Astrocyte of the spinal cord (primary cell): ENCODE results near the gene RBCK1.

Experiments
- DNase-seq: peaks from one replicate; pipeline ENCODE4 v3.0.0; 2011; ENCODE audit warnings: low read depth, low spot score
- H3K4me3 ChIP-seq: 2 replicates; pipeline ENCODE4 v1.5.1; 2011; ENCODE audit warnings: low read depth, mild to moderate bottlenecking, low read length, moderate library complexity
- in situ Hi-C: cut with HindIII; loops from 2 replicates; pipeline ENCODE4 v1.10.0; 2017; ENCODE audit warnings: low sequenced_read_pairs
- TF ChIP-seq, protein P1 (sequence below): IDR thresholded peaks from 2 replicates; pipeline ENCODE4 v1.5.1; 2012; ENCODE audit warnings: low read depth, mild to moderate bottlenecking, low read length, inconsistent platforms

RBCK1 gene

DNA sequence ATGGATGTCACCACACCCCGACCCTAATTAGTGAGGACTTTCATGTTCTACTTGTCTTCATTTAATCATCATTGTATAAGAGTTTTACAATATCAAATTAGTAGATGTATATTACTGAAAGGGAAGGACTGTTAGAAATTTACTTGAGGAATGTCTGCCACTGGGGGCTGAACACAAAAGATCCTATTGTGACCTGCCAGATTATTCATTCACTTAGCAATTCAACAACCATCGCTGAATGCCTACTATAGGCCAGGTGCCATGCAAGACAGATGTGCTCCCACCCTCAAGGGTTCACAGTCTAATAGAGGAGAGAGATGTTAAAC lies 8.0 kb upstream of the RBCK1 start:
- DNase-seq: no peak
- TF ChIP-seq, protein P1, sequence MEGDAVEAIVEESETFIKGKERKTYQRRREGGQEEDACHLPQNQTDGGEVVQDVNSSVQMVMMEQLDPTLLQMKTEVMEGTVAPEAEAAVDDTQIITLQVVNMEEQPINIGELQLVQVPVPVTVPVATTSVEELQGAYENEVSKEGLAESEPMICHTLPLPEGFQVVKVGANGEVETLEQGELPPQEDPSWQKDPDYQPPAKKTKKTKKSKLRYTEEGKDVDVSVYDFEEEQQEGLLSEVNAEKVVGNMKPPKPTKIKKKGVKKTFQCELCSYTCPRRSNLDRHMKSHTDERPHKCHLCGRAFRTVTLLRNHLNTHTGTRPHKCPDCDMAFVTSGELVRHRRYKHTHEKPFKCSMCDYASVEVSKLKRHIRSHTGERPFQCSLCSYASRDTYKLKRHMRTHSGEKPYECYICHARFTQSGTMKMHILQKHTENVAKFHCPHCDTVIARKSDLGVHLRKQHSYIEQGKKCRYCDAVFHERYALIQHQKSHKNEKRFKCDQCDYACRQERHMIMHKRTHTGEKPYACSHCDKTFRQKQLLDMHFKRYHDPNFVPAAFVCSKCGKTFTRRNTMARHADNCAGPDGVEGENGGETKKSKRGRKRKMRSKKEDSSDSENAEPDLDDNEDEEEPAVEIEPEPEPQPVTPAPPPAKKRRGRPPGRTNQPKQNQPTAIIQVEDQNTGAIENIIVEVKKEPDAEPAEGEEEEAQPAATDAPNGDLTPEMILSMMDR: no peak
- in situ Hi-C loops: no loop called here
- H3K4me3 ChIP-seq: no peak overlapping the region

DNA sequence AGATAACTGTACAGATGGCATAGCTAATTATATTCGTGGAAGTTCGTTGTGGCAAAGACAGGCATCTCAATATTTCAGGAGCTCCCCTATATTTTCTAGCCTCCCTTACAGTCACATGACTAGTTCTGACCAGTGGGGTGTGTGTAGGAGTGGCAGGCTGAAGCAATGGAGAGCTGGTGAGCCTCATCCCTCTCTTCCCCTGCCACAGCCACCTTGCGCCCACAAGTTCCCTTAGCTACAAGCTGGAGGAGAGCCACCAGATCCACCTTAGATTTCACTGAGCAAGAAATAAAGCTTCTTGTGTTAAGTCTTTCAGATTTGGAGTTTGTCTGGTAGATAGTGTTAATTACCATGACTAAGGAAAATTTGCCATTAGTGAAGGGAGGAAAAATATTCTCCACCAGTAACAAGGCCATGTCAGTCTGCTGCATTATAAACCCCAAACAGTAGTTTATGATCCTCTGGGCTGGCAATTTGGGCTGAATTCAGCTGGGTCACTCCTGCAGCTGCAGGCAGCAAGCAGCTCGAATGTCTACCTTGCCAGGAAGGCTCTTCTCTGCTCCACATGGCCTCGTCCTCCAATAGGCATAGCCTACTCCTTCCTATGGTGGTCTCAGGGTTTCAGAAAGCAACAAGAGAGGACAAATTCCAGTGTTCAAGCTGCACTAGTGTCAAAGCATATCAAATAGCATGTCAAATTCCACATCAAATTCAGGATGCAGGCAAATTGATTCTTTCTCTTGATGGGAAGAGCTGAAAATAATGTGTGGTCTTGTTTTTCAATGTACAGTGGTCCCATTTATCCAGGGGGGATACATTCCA lies 7.4 kb upstream of the RBCK1 start:
- no peak overlapping the region for H3K4me3 ChIP-seq
- no peak for DNase-seq
- TF ChIP-seq, protein P1: no peak
- in situ Hi-C loops: no loop called here

DNA sequence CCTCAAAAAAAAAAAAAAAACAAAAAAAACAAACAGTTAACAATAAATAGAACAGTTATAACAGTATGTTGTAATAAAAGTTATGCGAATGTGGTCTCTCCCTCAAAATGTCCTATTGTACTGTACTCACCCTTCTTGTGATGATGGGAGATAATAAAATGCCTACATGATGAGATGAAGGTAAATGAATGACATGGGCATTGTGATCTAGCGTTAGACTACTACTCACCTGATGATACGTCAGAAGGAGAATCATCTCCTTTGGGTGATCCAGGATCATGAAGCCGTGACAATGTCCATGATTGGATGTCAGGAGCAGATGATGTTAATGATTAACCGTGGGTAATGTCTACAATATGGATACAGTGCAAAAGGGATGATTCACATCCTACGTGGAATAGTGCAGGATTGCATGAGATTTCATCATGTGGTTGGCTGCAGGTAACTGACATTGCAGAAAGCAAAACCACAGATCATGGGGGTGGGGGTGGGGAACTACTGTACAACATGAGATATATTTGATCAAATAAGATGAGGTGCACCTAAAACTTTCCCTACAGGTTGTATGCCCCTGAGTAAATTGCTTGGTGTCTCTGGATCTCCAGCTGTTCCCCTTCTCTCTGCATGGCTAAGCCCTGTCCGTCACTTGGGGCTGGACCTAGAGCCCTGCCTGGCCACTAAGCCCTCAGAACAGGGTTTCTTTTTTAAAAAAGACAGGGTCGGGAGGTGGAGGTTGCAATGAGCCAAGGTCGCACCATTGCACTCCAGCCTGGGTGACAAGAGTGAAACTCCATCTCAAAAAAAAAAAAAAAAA lies 6.2 kb upstream of the RBCK1 start:
- DNase-seq: peak; percentile 55
- H3K4me3 ChIP-seq: no peak overlapping the region
- TF ChIP-seq, protein P1: no peak
- in situ Hi-C loops: no loop called here

DNA sequence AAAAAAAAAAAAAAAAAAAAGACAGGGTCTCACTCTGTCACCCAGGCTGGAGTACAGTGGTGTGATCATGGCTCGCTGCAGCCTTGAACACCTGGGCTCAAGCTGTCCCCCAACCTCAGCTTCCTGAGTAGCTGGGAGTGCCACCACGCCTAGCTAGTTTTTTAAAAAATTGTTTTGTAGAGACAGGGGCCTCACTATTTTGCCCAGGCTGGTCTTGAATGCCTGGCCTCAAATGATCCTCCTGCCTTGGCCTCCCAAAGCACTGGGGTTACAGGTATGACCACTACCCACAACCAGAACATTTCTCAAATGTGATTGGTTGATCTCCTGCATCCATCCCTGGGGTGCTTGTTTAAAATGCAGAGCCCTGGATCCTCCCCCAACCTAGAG lies 5.6 kb upstream of the RBCK1 start:
- DNase-seq: no peak
- TF ChIP-seq, protein P1: no peak
- H3K4me3 ChIP-seq: no peak overlapping the region
- in situ Hi-C loops: no loop called here

DNA sequence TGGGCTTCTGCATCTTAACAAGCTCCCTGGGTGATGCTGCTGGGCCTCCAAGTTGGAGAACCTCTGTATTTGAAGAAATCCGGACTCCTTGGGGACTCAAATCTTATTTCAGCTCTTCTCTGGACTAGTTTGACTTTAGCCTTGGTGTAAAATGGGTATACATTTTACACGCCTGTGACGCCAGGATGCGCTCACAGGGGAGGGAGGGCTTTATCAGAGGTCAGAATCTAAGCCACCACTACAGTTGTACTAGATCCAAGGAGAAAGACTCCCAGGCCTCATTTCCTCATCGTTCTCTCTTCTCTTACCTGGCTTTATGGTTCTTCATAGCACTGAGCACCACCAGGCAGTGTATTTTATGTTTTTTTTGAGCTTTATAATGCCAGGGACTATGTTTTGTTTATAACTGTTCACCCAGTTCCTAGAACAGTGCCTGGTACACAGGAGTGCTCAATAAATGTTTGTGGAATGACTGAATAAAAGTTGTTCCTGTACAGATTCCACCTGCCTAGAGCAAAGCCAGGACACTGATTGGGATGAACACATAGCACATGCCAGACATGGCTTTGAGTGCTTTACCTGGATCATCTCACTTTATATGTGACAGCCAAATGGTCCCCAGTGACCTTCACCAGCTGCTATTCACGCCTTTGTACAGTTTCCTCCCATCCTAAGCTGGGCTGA lies 5.1 kb upstream of the RBCK1 start:
- in situ Hi-C loops: no loop called here
- TF ChIP-seq, protein P1: no peak
- DNase-seq: no peak
- no peak overlapping the region for H3K4me3 ChIP-seq

DNA sequence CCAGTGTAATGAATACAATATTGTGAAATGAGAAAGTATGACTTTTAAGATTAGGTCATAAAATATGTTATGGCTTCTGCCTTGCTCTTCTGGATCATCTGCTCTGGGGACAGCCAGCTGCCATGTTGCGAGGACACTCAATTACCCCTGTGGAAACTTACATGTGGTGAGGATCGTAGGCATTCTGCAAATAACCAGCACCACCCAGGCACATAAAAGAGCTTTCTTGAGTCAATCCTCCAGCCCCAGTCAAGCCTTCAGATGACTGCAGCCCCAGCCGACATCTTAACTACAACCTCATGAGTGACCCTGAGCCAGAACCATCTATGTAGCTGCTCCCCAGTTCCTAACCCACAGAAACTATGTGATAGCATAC lies 4.5 kb upstream of the RBCK1 start:
- TF ChIP-seq, protein P1: no peak
- H3K4me3 ChIP-seq: no peak overlapping the region
- no peak for DNase-seq
- in situ Hi-C loops: no loop called here
